ENCODE results near the gene NIM1K.
"Not testable (repeated sequence)": the region's sequence is repeated elsewhere in the genome, so short reads cannot be mapped to it uniquely, and the experiment has no call there.

The NIM1K gene

DNA sequence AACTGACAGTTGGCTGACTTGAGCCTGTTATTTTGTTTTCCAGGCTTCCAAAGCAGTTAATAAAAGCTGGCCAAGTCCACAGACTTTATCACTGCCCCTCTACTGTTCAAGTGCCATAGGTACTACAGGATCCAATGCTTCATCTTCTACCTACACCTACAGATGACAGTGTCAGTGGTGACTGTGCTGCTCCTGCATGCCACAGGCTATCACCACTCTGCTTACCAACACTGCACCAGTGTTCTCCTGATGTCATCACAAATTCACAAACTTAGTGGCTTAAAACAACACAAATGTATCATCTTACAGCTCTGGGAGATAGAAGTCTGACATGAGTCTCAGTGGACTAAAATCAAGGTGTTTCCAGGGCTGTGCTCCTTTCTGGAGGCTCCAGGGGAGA lies 94.6 kb downstream of the NIM1K start:
- DNase-seq = no peak

- DNase-seq = no peak
Observed at GRCh38 chr5:43287493-43287892, 95.5 kb downstream of the NIM1K start.

DNA sequence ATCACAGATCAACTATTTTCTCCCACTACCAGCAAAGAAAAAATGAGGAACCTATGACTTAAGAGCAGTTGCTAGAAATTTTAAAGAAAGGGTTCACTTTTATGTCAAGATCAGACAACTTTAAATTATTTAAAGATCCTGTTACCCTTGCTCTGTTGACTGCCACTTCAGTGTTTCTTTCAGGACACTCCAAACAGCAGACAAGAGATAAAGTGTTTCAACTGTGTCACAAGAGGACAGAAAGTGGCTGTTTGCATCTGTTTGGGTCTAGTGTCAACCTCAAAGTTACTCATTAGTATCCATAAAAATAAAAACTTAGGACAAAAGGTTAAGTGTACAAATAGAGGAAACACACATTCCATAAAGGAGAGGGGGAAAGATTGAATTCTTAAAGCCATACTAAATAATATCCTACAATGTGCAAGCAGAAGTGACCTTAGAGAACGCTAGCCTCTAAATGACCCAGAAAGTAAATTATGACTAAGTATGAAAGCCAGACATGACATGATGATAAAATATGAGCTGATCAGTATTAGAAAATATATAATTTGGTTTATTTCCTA lies 96.3 kb downstream of the NIM1K start:
- no peak for DNase-seq

DNA sequence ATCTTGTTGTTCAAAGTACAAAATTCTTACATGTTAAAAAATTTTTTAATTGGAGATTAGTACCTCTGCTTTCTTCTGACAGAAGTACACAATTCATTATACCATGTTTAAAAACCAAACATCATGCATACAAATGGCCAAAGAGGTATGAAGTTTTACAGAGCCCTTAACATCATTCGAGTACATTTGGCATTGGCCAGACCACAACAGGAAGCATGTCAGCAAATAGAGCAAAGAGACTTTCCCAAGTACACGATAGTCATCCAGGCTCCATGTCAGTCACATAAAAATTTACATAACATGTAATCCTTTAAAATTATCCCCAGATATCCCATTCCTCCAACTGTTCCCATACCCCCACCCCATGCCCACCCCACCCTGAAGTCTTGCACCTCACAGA lies 98.7 kb downstream of the NIM1K start:
- DNase-seq = no peak

DNA sequence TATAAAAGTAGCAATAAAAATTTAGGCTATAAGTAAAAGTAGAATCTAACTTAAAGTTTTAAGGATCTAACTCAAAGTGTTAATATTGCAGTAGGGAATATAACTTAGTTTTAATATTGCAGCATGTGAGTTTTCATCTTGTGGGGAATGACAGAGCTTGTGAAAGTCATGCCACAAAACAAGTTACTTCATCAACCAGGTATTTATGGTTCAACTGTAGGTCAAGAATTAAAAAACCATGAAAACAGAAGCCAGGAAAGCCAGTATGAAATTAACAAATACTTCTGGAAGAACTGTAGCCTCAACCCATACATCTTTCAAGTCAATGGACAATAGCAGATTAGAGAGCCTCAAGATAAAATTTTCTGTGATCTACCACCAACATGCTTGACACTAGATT lies 102.2 kb downstream of the NIM1K start:
- no peak for DNase-seq

DNA sequence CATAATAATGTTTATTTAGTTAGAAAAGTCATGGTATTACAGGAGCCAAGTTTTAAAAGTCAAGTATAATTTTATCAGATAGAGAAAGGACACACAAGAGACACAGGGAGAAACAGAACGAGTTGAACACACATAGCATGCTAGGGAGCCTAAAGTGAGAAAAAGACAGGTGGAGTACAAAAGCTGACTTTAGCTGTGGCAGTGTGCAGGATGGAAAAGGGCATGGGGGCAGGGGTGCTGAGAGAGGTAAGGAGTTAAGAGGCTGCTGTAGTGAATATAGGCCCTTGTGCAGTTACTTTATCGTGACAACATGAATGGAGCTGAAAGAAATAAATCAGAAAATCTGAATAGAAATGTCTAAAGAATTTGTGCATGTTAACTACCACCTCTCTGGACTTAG lies 103.2 kb downstream of the NIM1K start:
- no peak for DNase-seq

GRCh38 chr5:43296835-43297234 lies 104.8 kb downstream of the NIM1K start:
- no peak for DNase-seq

- DNase-seq = no peak
Observed at GRCh38 chr5:43298443-43298842, 106.4 kb downstream of the NIM1K start.

DNA sequence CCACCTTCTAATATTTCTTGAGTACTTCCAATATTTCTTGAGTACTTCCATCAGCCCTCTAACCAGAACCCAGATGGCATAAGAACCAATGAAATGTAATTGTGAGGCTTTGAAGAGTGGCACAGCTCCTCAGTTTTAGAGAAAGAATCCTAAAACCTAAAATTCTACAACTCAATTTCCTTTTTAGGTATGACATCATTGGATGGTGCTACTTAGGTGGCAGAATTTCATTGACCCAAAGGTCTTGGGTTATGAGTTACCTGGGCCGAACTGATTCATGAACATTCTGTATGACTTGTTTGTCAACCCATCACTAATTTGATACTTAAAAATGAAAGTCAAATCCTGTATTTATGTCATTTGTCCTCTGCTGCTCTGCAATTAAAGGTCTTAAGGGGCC lies 108.1 kb downstream of the NIM1K start:
- no peak for DNase-seq

DNA sequence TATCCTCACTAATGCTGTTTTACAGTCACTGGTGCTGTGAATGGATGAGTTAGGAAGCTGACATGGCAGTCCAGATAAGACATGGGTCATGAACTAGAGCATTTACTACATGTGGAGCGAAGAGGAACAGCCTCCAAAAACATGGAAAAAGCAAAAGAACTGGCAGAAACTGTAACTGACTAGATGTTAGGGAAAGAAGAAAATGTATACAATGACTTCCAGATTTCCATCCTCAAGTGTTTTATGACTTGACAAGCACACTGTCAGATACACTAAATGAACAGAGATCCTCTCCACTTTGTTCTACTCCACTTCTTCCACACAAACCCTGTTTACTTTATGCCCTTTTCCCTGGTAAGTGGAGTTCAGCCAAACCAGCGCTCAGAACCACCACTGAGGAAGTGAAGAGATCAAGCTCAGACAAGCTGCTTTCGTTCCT lies 109.6 kb downstream of the NIM1K start:
- DNase-seq = no peak

- no peak for DNase-seq
Observed at GRCh38 chr5:43302481-43302880, 110.5 kb downstream of the NIM1K start.

GRCh38 chr5:43303242-43303641 lies 111.2 kb downstream of the NIM1K start:
- no peak for DNase-seq

- DNase-seq = no peak
Observed at GRCh38 chr5:43304525-43304924, 112.5 kb downstream of the NIM1K start.

GRCh38 chr5:43305948-43306565 lies 114.0 kb downstream of the NIM1K start:
- DNase-seq = peak; percentile 69

DNA sequence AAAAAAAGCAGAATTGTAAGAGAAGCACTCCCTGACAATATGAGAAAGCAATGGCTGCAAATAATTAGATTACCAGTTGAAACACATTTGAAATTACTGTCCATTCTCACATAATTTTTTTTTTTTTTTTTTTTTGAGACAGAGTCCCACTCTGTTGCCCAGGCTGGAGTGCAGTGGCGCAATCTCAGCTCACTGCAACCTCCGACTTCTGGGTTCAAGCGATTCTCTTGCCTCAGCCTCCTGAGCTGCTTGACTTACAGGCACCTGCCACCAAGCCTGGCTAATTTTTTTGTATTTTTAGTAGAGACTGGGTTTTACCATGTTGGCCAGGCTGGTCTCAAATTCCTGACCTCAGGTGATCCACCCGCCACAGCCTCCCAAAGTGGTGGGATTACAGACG lies 114.9 kb downstream of the NIM1K start:
- DNase-seq = not testable (repeated sequence)

DNA sequence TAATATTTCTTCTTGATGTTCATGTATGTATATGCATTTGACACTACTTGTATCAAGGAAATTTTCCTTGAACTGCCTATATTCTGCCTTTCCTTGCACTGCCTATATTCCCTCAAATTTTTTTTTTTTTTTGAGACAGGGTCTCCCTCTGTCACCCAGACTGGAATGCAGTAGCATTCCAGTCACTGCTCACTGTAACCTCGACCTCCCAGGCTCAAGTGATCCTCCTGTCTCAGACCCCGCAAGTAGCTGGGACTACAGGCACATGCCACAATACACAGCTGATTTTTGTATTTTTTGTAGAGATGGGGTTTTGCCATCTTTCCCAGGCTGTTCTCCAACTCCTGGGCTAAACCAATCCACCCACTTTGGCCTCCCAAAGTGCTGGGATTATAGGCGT lies 117.1 kb downstream of the NIM1K start:
- no peak for DNase-seq

DNA sequence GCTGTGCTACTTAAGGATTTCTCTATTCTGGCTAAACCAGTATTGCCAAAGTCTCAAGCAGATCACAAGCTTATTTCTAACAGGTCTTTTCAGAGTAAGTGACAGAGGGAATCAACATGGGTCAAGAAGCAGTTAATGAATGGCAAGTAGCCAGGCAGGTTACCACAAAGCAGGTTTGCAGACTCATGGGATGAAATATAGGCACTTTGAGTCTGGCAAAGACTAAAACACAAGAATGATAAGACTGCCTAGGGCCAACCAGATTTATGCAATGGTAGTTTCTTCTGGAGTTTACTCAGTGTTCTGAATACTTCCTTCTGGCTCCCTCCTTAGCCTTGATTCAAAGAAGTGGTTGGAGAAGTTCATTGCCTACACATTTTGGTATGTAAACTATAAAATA lies 117.6 kb downstream of the NIM1K start:
- peak; percentile 13 for DNase-seq

DNA sequence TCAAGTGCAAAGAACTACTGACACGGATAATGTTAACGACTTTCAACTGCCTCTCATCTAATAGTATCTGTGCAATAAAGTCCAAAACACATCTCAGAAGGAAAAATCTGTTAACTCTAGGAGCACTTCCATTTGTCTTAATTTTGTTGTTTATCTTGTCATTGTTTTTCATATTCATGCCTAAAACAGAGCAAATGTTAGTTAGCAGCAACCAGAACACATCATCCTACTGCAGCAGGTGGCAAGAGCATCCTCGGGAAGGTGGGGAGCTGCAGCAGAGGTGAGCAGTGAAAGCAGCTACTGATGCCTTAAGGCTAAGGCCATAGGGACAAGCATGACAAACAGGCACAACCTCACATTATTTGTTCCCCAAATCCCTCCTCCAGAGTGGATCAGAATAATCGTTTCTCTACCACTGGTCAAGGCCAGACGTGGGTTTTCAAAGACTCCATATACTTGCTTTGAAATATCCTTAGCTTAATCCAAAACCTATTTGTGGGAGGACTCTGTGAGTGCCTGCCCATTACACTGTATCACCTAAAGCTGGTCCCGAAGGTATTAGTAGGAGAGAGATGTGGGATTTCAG lies 120.1 kb downstream of the NIM1K start:
- peak; percentile 9 for DNase-seq

GRCh38 chr5:43312699-43313034 lies 120.6 kb downstream of the NIM1K start:
- peak; percentile 70 for DNase-seq

DNA sequence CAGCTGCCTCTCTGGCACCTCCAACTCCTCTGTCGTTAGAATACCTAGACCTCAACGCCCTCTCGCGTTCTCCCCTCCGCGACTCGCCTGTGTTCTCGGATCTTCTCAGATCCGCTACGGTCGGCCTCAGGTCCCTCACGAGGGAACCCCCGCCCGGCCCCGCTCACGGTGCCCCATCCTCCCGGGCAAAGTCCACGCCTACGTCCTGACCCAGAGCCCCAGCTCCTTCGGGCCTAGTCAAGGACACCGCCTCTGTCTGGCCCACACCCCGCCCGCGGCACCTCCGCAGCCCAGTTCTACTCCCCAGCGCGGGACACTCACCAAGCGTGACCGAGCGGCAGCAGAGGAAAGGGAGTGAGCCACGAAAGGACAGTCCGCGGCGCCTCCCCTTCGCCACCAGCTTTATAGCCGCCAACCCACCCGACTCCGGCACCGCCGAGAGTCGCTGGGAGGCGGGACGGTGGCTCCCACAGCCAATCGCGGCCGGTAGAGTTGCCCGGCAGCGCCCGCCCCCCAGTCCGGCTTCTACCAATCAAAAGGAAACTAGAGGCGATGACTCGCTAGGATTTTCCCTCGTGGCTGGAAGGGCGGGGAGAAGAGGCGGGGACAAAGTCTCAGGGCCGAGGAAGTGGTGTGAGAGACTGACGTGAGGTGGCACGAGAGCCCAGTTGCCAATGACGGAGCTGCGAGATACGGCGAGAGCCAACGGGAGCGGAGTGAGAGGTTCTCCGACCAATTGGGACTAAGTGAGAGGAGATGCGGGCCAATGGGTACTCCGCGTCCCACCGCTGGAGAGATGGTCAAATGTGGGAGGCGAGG lies 121.2 kb downstream of the NIM1K start, which contains the start of gene HMGCS1:
HMGCS1 (minus strand) TSS at position 378 of the 819 bp plus-strand sequence. CDS start 14,447 bp downstream, outside the sequence.
- peak; percentile 99 for DNase-seq

GRCh38 chr5:43313854-43314457 lies 121.9 kb downstream of the NIM1K start:
- DNase-seq = peak; percentile 12

GRCh38 chr5:43314724-43315123 lies 122.7 kb downstream of the NIM1K start:
- no peak for DNase-seq

DNA sequence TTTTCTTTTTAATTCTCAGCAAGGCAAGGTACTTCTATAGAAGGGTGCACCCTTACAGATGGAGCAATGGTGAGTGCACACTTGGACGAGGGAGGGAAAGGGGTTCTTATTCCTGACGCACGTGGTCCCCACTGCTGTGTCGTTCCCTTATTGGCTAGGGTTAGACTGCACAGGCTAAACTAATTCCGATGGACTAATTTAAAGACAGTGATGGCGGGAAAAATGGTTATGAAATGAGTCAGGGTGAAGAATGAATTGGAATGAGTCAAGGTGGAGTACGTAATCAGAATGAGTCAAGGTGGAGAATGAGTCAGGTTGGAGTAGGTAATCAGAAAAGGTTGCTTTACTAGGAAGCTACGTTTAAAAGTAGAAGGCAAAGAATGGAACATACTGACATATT lies 123.2 kb downstream of the NIM1K start:
- DNase-seq = no peak

All from RPMI8226 (cell line).